DMS114 treated with DMSO at 0.1 percent for 48 hours (cell line): Measurements from ENCODE around the gene IGF1.

Experiments used
- DNase-seq: peaks from one replicate; lab custom pipeline; 2025; ENCODE audit not compliant: unreplicated experiment; lab: John Stamatoyannopoulos, UW

Gene IGF1

DNA sequence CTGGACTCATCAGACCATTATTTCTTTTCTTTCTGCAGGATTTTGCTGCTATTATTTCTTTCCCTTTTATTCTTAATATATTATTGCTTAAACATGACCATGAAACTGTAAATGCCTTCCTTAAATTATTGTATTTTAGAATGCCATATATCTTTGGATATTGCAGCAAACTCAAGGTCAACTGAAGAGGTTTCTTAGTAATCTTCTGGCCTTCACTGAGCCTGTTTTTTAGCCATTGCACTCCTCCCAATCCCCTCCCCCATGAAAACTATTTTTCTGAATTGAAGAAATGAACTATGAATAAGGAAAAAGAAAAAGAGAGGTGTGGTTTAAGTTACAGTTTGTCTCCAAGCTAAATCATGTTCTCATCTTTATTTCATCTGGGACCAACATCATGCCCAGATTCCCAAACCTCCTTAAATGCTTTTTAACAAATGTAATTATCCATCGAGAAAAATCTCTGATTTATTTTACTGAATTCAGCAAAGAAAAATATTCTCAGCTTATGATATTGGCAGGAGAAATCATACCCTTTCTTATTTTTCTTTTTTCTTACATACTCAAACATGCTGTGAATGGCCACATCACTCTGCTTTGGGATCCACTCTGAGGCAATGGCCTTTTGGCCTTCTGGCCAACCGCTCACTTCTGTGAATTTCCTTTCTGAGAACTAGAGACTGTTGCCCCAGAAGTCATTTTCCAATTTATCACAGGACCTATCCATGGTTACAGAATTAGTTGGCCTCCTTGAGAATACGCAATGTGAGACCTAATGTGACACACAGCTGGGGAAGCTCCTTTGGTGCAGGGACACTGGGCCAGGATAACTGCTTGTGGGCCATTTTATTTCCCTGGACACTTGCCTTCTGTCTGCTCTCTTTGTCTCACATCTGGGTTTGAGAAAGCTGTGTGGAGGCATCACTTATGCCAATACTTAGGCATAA lies 50.9 kb downstream of the IGF1 start:
- DNase-seq = no peak

DNA sequence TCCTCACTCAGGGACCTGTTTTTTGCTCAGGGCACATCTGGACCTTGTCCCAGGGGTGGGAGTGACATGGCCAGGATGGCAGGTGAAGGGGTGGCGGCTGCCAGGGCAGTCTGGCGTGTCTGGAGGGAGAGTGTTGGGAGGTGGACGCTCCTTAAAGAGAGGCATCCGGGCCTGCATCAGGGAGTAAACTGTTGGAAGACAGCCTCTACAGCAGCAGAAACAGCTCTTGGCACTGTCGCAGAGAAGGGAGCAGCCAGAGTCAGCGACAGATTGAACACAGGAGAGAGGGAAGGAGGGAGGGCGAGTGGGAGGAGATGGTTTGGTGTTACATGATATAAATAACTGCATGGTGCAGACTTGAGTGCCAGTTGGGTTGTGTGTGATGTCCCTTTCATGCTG lies 52.8 kb downstream of the IGF1 start:
- DNase-seq = no peak

DNA sequence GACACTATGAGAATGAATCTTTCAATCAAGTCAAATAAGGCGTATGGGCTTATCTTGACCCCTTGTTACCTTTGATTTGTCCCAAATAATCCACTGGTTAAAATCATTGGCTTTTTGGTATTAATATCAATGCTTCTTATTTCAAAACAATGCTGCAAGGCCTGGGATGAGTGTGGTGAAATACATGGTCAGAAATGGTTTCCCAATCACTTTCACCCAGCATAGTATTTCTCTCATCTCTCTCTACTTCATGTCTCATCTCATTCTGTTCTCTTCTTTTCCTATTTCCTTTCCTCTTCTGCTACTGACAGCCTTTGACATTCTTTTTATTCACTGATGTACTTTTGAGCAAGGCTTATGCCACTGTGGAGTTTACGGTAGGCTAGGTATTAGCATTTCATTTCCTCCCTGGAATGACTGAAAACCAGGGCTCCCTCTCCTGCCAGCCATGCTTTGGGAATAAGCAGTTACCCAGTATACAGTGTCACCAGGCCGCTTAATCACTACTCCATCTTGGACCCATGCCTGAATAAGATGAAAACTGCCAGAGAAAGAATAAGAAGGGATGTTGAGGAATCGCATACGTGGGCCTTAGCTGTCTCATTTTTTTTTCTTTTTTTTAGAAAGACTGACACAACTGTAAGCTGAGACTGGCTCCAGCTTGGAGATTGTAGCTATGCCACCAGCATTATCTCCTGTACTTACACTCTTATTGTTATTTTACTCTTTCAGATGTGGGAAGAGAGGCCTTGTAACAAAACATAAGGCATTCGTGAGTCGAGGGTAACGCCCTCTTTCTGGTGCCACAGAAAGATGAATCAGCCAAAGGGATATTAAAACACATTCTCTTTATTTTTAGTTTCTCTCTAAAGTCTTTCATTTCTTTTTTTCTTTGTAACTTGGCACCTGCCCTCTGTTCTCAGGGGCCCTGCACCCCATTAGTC lies 53.5 kb downstream of the IGF1 start:
- DNase-seq = no peak

DNA sequence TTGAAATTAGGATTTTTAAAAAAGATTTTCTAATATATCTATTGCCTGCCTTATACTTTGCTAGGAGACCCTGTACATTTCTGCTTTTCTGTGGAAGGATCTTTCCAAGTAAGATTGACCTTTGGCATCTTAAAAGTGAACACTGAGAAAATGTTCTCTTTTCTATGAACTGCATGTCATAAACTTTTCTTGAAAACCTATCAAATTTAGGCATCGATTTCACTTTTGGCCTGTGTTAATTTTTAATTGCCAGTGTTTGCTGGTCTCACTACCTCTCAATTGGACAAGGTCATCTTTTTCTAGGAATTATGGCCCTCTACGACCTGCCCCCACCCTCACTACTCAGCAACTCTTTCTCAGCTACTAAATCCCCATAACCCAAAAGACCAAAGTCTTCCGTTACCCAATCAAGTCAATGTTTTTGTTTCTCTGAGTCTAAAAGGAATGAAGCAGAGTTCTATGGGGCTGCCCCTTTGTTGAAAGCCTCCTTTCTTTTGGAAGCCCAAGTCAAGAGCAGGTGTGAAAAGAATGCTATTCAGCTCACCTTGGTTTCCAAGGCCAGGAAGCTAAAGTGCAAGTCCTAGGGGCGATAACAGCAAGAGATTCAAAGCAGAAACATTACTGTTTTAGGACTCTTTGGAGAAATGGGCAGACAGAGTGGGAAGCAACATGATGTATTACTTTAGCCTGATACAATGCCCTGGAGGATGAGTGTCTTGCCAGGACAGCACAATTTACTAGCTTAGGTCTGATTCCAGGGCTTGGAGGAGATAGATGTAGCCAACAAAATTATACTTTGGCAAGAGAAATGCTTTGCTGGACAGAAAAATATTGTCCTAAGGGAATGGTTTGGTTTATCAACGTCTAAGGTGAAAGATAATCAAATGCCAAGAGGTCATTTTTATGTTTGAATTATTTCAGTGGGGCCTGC lies 55.0 kb downstream of the IGF1 start:
- DNase-seq = no peak

DNA sequence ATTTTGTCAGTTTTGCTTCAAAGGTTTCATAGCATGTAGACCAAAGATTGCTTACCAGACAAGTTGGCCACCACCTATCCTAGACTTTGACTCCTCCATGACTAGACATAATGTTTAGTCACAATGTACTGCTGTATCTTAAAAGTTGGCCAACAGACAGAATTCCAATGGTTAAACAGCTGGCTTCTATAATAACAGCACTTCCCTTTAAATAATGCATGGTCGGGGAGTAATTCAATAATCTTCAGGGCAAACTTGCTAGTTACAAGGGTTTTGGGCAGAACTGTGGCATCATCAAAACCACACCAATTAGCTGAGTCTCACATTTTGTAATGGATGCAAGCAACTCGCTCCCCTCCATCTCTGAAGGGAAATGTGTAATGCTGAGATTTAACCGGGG lies 56.9 kb downstream of the IGF1 start:
- DNase-seq = no peak

DNA sequence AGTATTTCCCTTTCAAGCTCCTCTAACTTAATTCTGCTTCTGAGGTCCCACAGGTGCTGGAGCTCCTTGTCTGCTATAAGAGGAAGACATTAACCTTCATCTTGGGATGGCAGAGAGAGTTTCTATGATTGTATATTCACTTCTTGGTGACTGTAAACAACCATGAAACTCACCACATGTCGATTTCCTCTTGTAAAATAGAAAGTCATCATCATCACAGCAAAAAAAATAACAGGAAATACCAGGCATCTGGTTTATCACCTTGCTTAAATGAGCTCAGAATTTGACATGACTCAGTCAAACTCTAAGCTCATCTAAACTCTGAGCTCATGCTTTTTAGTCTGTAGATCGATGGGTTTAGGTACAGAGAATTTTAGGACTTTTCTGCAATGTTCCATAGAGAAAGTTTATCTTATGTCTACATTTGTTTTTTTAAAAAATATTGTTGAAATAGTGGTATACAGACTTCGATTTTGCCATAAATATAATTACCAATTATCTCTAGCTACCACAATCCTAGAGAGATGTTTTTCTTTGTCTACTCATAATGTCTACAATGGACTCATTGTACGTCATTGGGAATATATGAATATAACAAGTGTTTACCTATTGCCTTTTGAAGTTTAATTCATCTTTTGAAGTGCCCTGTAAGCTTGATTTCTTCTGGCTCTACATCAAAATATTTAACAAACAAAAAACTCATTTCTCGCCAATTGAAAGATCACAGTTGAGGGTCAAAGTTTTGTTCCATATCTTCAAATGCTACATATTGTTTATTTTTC lies 58.4 kb downstream of the IGF1 start:
- no peak for DNase-seq

DNA sequence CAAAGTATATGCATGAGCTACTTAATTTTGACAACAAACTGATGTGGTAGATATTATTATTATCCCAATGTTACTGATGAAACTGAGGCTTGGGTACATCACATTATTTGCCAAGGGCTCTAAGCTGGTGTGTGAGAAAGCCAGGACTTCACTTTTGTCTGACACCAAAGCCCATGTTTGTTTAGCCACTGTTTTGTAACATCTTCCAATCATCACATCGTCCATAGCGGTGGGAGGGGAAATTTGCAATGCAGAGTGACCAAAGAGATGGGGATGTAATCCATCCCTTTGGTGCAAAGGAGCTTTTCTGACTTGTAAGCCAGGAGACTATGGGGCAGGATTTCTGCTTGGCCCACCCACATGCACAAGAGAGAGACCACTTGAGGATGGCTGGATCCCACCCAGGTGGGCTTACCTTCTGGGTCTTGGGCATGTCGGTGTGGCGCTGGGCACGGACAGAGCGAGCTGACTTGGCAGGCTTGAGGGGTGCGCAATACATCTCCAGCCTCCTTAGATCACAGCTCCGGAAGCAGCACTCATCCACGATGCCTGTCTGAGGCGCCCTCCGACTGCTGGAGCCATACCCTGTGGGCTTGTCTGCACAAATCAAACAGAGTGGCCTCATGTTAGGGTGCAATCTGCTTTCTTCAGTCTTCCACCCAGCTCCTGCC lies 61.1 kb downstream of the IGF1 start:
- DNase-seq = no peak

DNA sequence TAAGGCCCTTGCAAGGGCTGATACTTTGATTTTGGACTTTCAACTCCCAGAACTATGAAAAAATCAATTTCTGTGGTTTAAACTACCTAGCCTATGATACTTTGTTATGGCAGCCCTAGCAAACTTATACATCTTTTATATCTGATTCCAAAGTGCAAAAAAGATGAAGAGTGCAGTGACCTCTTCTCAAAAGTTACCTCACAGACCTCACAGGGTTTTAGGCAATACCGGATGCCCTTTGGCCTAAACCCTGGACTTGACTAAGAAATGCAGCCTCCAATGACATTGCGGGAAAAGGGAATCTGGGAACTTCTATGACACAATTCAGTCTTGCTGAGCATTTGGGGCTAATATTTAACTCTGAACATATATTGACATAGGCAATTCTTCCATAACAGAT lies 63.3 kb downstream of the IGF1 start:
- no peak for DNase-seq

DNA sequence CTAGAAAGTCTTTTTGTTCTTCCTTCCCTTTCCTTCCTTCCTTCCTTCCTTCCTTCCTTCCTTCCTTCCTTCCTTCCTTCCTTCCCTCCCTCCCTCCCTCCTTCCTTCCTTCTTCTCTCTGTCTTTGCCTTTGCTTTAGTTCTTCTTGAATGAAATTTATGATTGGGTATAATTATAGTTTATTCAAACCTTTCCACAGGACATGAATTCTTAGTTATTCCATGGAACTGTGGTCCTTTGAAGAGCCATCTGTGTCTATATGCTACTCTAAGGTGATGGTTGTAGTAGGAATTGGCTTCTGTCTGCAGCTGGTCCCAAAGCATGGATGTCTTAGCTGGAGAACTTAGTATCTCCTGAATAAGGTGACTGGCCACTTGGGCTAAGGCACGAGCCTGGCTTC lies 64.8 kb downstream of the IGF1 start:
- DNase-seq = no peak

DNA sequence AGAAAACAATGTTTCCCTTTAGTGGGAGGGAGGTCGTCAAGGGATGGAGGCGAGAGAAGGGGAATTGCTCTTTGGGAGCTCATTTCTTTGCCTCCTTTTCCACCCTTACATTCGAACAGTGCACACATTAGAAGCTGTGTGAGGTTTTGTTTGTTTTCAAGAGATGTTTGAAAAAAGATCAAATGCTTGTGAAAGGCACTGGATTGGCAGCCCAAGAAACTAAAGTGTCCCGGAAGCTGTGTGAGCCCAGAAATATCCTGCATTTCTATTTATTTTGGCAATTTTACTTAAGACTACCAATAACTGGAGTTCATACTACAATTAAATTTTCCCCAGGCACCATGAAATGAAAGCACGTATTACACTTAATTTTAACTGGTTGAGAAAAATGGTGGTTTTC lies 67.0 kb downstream of the IGF1 start:
- DNase-seq = no peak

DNA sequence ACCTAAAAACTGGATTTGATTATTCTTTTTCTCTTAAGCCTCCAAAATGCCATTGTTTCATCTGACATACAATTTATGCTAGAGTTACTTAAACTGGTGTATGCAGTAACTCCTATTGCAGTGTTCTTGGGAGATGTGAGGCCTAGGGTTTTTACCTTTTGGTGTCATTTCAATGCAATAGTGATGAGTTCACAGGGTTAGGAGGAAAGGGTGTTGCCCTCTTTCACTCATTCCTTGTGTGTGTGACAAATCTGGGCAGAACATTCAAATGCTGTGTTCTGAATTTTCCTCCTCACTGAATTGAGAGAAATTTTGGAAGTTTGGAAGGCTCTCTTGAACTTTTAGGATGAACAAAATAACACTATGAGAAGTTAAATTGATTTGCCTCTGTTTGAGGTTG lies 69.9 kb downstream of the IGF1 start:
- DNase-seq = no peak

DNA sequence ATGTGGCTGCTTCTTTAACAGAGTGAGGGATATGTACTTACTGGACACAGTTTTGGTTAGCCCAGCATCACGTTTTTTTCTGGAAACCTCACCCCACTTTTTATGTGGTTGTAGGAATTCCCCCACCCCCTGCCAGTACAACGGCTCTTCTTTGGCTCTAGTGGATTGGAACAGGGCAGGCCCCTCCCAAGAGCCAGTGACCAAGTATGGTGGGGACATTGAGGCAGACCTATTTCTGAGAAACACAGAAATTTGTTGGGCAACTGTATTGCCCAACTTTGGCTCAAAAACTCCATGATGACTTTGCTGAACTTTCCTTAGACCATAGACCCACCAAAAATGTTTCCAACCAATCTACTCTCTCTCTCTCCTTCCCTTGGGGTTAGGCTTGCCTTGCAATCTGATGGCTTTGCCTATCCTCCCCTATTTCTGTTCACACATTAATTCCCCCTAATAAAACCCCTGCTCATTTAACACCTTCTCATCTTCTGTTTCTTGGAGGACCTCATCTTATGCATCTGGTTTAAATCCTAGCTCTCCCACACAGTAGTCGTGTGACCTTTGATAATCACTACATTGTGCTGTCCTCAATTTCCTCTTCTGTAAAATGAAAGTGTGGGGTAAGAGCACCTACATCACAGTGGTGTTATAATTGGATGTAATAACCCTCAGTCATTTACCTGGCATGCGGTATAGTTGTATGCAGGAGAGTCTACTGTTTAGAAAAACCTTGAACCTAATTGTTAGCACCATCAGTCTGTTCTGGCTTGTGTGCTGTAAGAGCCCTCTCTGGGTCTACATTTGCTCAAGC lies 71.7 kb downstream of the IGF1 start:
- no peak for DNase-seq

DNA sequence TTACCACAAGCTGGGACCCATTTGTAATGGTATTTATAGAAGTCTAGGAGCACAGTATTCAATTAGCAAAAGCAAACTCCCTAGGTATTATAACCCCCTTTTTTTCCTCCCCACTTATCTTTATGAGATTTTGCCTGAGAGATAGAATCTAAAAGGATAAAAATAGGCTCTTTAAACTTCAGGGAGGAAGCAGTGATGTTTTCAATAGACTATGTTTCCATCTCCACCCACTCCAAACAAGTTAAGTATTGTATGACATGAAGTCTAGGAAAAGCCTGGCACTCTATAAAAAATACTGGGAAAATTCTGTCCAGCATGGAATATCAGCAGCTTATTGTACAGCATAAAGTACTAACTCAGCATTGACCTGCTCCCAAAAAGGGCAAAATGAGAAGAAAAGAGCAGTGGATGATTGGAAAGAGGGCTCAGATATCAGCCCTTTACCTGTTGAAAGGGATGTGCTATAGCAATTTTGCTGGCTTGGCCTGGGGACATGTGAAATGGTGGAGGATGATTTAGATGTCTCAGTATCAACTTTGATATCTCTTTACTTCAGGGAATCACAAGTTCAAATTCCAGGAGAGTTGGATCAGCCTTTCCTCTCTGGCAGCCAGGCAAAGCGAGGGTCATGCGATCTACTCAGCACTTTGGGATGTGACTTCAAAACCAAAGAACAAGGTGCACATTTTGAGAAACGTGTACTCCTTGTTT lies 72.4 kb downstream of the IGF1 start:
- DNase-seq = no peak

DNA sequence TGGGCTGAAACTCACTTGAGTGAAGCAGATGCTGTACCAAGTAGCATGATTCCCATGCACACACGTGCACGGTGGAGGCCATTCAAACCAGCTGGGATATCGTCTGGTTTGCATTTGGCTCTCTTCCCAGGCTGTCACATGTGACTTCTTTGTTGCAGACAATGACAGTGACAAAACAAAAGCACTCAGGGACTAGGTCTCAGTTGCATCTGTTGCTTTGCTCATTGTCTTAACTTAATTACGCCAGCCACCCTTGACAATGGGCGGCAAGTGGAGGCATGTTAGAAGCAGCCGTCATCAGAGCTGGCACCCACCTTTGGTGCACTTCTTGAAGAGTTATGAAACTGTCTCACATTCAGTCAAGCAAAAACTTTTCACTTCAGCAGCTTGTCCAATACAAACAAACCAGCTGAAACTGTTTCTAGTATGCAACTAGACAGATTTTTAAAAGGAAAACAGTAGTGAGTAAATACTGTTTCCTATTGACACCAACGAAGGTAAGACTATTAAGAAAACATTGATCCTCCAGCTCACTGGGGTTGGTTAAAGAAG lies 74.3 kb downstream of the IGF1 start:
- DNase-seq = no peak

DNA sequence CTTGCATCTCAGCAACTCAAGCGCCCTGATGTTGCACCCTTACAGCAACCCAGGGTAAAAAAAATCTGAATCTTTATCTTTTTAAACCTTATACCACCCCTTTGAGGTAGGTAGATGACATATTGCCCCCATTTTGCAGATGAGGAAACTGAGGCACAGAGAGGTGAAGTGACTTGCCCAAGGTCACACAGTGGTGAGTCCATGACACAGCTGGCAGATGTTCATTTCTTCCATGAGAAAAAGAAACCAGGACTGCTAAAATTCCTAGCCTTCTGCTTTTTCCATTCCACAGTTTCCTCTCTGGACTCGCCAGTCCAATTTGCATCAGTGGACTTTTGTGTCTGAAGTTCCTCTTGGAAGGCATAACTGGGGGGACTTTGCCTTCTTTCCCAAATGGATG lies 79.3 kb downstream of the IGF1 start:
- no peak for DNase-seq

DNA sequence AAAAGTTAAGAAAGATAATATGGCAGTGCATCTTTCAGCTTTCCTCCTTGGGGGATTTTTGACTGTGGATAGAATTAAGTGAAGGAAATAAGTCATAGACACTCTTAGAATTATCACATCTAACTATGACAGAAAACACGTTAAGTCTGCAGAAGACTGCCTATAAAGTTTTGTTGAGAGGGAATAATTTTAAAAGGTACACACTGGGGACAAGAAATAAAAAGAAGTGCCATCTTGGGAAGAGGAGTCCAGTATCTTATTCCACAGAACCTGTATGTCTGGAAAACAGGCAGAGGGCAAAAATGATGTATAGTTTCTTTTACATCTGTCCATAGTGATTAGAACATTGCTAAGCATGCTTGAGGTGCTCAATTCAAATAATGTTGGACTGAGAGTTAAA lies 80.7 kb downstream of the IGF1 start:
- no peak for DNase-seq

DNA sequence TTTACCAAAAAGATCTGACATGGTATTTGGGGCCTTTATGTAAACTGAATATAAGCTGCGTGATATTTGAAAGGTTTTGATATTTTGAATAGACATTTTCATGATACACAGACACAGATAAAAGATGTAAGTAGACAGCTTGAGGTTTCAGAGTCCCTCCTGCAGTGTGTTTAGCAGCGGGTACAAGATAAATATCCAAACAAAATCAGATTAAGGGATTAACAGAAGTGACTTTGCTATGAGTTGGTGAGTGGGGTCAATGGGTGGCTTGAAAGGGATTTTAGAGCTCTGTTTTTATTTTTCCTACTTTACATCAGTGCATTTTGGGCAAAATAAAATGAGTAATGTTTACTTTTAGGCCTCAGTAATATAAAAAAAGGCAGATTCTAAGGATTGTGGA lies 84.1 kb downstream of the IGF1 start:
- DNase-seq = no peak

DNA sequence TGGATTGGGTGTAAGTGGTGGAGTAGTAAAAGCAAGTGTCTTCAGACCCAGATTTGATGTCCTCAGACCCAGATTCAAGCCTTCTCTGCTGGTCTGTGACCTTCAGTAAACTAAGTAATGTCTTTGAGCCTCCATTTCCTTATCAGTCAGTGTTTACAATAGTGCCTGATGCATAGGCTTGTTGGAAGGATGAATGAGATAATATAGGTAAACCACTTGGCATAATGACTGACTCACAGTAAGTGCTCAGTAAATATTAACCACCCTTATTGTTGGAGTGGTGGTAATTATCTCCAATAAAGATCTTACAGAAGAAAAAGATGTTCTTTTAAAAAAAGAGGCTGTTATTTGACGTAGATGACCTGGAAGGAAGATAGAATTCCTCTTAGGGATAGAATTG lies 86.2 kb downstream of the IGF1 start:
- no peak for DNase-seq
